Epithelial cell of proximal tubule (primary cell): Measurements from ENCODE around the gene ANKIB1. TPM values are rescaled to one million over a fixed set of nuclear protein-coding genes. Genes with fewer than 3 reads are reported as not detected.
"Not testable (repeated sequence)": the region's sequence is repeated elsewhere in the genome, so short reads cannot be mapped to it uniquely, and the experiment has no call there.

ENCODE experiments used
- DNase-seq: peaks from one replicate; pipeline ENCODE4 v3.0.0-alpha.2; 2011; ENCODE audit warnings: low read depth
- H3K4me3 ChIP-seq: 2 replicates; pipeline ENCODE4 v1.5.1; 2011; ENCODE audit warnings: low read depth, mild to moderate bottlenecking, low read length
- CTCF ChIP-seq: conservative IDR thresholded peaks from 2 replicates; pipeline ENCODE4 v1.5.1; 2012; ENCODE audit warnings: low read depth, mild to moderate bottlenecking, low read length
- total RNA-seq: library from RNA; depleted of rRNA; stranded (reverse); fragments of >200 nt; gene quantifications from 2 replicates; pipeline ENCODE4 v1.2.3, GENCODE V29; 2015

ANKIB1 gene
- total RNA-seq, 1 donor from 2014 or later, result 27.3 TPM

DNA sequence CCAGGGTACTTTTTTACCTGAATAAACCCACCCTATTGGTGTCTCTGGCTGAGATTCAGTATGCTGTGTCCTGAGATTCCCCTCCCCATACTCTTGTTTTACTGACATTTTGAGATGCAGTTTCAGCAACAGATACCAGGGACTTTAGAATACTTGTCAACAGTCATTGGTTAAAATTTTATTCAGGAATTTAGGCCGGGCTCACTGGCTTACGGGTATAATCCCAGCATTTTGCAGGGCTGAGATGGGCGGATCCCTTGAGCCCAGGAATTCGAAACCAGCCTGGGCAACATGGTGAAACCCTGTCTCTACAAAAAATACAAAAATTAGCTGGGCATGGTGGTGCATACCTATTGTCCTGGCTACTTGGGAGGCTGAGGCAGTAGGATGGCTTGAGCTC lies 111.5 kb downstream of the ANKIB1 start:
- no peak for TF ChIP-seq CTCF
- DNase-seq, result no peak
- no peak overlapping the region for H3K4me3 ChIP-seq

GRCh38 chr7:92359179-92359578 lies 113.4 kb downstream of the ANKIB1 start:
- H3K4me3 ChIP-seq, result not testable (repeated sequence)

GRCh38 chr7:92359801-92360200 lies 114.0 kb downstream of the ANKIB1 start:
- no peak for DNase-seq
- H3K4me3 ChIP-seq, result no peak overlapping the region
- no peak for TF ChIP-seq CTCF

More at GRCh38 chr7:92359179-92359578, 113.4 kb downstream of the ANKIB1 start:
- not testable (repeated sequence) for DNase-seq

GRCh38 chr7:92360387-92360786 lies 114.6 kb downstream of the ANKIB1 start:
- DNase-seq, result no peak
- no peak overlapping the region for H3K4me3 ChIP-seq
- no peak for TF ChIP-seq CTCF

DNA sequence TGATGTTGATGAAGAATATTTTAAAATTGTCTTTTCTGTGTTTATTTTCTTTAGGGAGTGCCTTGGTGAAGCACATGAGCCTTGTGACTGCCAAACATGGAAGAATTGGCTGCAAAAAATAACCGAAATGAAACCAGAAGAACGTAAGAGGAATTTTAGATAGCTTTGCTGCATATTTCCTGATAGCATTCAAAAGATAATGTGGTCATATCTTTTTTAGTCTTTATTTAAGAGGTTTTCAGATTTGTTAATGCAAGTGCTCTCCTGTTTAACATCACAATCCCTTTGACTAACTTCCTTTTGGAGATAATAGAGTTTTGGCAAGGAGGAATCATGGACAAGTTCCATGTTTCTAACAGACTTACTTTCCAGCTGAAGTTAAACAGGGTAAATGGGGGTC lies 116.4 kb downstream of the ANKIB1 start:
- no peak for TF ChIP-seq CTCF
- DNase-seq, result no peak
- no peak overlapping the region for H3K4me3 ChIP-seq

DNA sequence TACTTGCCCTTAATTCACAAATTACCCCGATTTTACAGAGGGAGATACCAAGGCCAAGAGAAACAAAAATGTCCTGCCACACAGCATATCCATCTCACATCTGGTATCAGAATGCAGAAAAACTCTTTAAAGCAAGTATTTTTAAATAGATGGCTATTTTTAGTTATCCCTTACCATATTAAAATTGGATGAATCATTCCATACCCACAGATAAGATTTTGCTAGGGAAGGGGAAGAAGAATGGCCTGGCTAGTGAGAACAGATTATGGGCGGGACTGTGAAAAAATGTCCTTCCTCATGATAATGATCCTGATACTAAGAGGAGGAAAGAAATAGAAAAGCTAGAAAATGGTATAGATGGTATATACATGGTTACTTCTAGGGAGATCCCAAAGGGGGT lies 121.0 kb downstream of the ANKIB1 start:
- no peak overlapping the region for H3K4me3 ChIP-seq
- no peak for TF ChIP-seq CTCF
- no peak for DNase-seq

GRCh38 chr7:92368741-92369140 lies 123.0 kb downstream of the ANKIB1 start:
- DNase-seq, result no peak
- no peak overlapping the region for H3K4me3 ChIP-seq
- no peak for TF ChIP-seq CTCF

GRCh38 chr7:92375013-92375412 lies 129.2 kb downstream of the ANKIB1 start:
- H3K4me3 ChIP-seq, result no peak overlapping the region
- TF ChIP-seq CTCF, result no peak
- DNase-seq, result no peak
